Mesendoderm (in vitro differentiated cells): Measurements from ENCODE around the gene ACMSD.

ENCODE experiments used
- DNase-seq: peaks from one replicate; pipeline ENCODE4 v3.0.0; 2013
- H2AK5ac ChIP-seq: 2 replicates; pipeline ENCODE4 v1.6.1; 2013; ENCODE audit warnings: low read length, inconsistent platforms
- H2BK120ac ChIP-seq: 2 replicates; pipeline ENCODE4 v1.6.1; 2013; ENCODE audit warnings: low read depth, mild to moderate bottlenecking, low read length, moderate library complexity, mixed read lengths
- H2BK15ac ChIP-seq: replicated peaks from 2 replicates; pipeline ENCODE4 v1.6.1; 2013; ENCODE audit warnings: low read depth, mild to moderate bottlenecking, moderate library complexity
- H2BK5ac ChIP-seq: 2 replicates; pipeline ENCODE4 v1.6.1; 2013; ENCODE audit warnings: low read length, inconsistent platforms
- H3K18ac ChIP-seq: 2 replicates; pipeline ENCODE4 v1.6.1; 2013; ENCODE audit warnings: mild to moderate bottlenecking, low read length, mixed read lengths
- H3K23ac ChIP-seq: one replicate; pipeline ENCODE4 v1.6.1; 2013; ENCODE audit warnings: low read length
- H3K27ac ChIP-seq: 2 replicates; pipeline ENCODE4 v1.5.1; 2013; ENCODE audit warnings: low read depth, mild to moderate bottlenecking, inconsistent platforms, low read length, moderate library complexity
- H3K27me3 ChIP-seq: 2 replicates; pipeline ENCODE4 v1.6.1; 2013; ENCODE audit warnings: low read length, control low read depth, mild to moderate bottlenecking, inconsistent platforms; ENCODE audit not compliant: insufficient read depth, poor library complexity
- H3K36me3 ChIP-seq: 2 replicates; pipeline ENCODE4 v1.6.1; 2013; ENCODE audit warnings: low read length, inconsistent platforms; ENCODE audit not compliant: control insufficient read depth, insufficient read depth
- H3K4ac ChIP-seq: one replicate; pipeline ENCODE4 v1.6.1; 2013; ENCODE audit warnings: low read depth, mild to moderate bottlenecking, low read length, moderate library complexity
- H3K4me1 ChIP-seq: 2 replicates; pipeline ENCODE4 v1.6.1; 2013; ENCODE audit warnings: low read depth, low read length, inconsistent platforms; ENCODE audit not compliant: control insufficient read depth
- H3K4me2 ChIP-seq: 2 replicates; pipeline ENCODE4 v1.6.1; 2013; ENCODE audit warnings: low read length
- H3K4me3 ChIP-seq: 2 replicates; pipeline ENCODE4 v1.5.1; 2013; ENCODE audit warnings: mild to moderate bottlenecking, low read length
- H3K56ac ChIP-seq: one replicate; pipeline ENCODE4 v1.6.1; 2013; ENCODE audit warnings: low read length
- H3K79me1 ChIP-seq: 2 replicates; pipeline ENCODE4 v1.6.1; 2013; ENCODE audit warnings: low read length, inconsistent platforms
- H3K79me2 ChIP-seq: 2 replicates; pipeline ENCODE4 v1.6.1; 2013; ENCODE audit warnings: mild to moderate bottlenecking, low read length; ENCODE audit not compliant: control insufficient read depth, insufficient read depth
- H3K9ac ChIP-seq: 2 replicates; pipeline ENCODE4 v1.6.1; 2013; ENCODE audit warnings: low read length, inconsistent platforms
- H4K5ac ChIP-seq: one replicate; pipeline ENCODE4 v1.6.1; 2013; ENCODE audit warnings: low read length
- H4K8ac ChIP-seq: one replicate; pipeline ENCODE4 v1.6.1; 2013; ENCODE audit warnings: low read depth, mild to moderate bottlenecking, control low read depth, low read length, moderate library complexity
- whole genome bisulfite sequencing: extraction: QIAGEN DNeasy Blood & Tissue Kit; methylation state at CpG from one replicate; pipeline ENCODE4 v1.1.7; 2013; ENCODE audit warnings: low lambda C conversion rate, missing lambda C conversion rate; ENCODE audit not compliant: insufficient coverage; ENCODE audit errors: extremely low coverage; 5-methylcytosine and 5-hydroxymethylcytosine counted together

The ACMSD gene

DNA sequence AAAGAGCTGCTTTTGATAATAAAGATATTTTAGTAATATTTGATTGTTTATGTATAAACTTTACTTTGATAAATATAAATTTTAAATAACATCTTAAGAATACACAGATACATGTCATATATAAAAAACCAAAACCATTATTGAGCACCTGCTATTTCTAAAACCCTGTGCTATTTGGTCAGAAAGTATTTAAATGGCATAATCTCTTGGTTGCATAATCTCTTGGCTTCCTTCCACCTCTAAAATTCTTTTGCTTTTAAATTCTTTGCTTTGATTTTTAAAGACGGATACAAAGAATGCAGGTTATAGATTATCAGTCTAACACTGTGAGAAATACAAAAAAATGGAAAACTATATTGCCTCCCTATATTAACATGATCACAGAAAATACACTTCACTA is 36.9 kb downstream of the ACMSD start:
- Histone ChIP-seq H3K79me1 (no peaks in the 10 kb centered on the region), H3K9ac (no peak overlapping the region), H3K4me2 (no peak overlapping the region), H3K36me3 (no peaks in the 10 kb centered on the region), H2AK5ac (no peak overlapping the region), H3K79me2 (no peaks in the 10 kb centered on the region), H3K4ac (no peak overlapping the region), H3K18ac (no peak overlapping the region), H3K27ac (no peak overlapping the region), H4K5ac (no peak overlapping the region), H3K4me1 (no peaks in the 10 kb centered on the region), H2BK120ac (no peak overlapping the region), H3K56ac (no peak overlapping the region), H3K23ac (no peak overlapping the region), H3K27me3 (no peaks in the 10 kb centered on the region), H4K8ac (no peak overlapping the region), H2BK15ac (no peak overlapping the region), H3K4me3 (no peak overlapping the region), H2BK5ac (no peak overlapping the region)
- no CpG with 5 or more reads among the region's 1 CpG for WGBS
- no peak for DNase-seq

DNA sequence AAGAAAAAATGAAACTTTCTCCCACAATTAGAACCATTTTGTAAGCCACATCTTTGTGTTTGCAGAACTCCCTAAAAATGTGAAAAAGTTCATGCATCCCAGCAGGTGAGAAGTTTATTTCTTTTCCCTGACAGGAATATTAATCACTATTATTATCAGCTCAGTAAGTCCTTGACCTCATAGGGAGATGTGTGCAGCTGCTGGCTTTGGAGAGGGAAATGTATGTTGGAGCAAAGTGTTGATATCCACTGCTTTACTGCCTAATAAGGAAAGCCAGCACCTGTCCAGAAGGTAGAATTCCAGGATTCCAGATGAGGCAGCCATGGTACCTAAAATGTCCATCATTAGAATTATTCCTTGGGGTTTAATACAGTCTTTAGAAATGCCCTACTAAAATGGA is 44.4 kb downstream of the ACMSD start:
- Histone ChIP-seq H3K4ac (no peak overlapping the region), H2BK5ac (no peak overlapping the region), H3K9ac (no peak overlapping the region), H2BK120ac (no peak overlapping the region), H3K56ac (no peak overlapping the region), H3K27ac (no peak overlapping the region), H4K5ac (no peak overlapping the region), H3K4me2 (no peak overlapping the region), H3K18ac (no peak overlapping the region), H3K4me3 (no peak overlapping the region), H3K4me1 (no peaks in the 10 kb centered on the region), H2AK5ac (no peak overlapping the region), H3K36me3 (no peaks in the 10 kb centered on the region), H2BK15ac (no peak overlapping the region), H4K8ac (no peak overlapping the region), H3K79me1 (no peaks in the 10 kb centered on the region), H3K79me2 (no peaks in the 10 kb centered on the region), H3K27me3 (no peaks in the 10 kb centered on the region), H3K23ac (no peak overlapping the region)
- DNase-seq: no peak

DNA sequence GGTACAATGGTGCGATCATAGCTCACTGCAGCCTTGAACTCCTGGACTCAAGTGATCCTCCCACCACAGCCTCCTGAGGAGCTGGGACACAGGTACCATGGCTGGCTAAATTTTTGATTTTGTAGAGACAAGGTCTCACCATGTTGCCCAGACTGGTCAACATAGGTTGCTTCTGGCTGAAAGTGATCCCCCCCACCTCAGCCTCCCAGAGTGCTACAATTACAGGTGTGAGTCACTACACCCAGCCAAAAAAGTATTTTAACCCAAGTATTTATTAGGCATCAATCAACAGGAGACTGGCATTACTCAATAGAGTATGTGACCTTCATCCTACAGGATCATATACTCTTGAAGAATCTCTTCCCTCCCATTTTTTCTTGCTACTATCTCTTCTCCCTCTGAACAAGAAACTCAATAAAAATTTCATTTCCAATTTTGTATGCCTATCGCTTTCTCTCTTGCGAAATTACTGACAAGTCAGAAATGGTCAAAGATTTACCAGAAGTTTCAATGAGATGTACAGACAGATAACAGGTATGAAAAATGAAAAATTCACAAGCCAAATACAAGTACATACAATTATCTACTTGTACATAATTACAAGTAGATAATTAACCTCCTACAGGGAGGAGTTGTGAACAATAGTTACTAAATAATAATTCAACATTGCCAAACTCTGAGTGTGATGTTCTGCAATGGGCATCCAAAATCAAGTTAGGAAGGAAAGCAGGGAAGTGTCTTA is 45.3 kb downstream of the ACMSD start:
- no peak overlapping the region for H3K4me3 ChIP-seq
- no CpG with 5 or more reads among the region's 3 CpGs for WGBS
- H2AK5ac ChIP-seq: no peak overlapping the region
- no peak overlapping the region for H2BK120ac ChIP-seq
- no peaks in the 10 kb centered on the region for H3K79me1 ChIP-seq
- no peak overlapping the region for H3K23ac ChIP-seq
- H3K79me2 ChIP-seq: no peaks in the 10 kb centered on the region
- H4K8ac ChIP-seq: no peak overlapping the region
- no peak overlapping the region for H2BK15ac ChIP-seq
- H3K56ac ChIP-seq: no peak overlapping the region
- DNase-seq: no peak
- H3K4me1 ChIP-seq: no peaks in the 10 kb centered on the region
- no peak overlapping the region for H4K5ac ChIP-seq
- no peaks in the 10 kb centered on the region for H3K36me3 ChIP-seq
- no peak overlapping the region for H3K18ac ChIP-seq
- no peak overlapping the region for H3K9ac ChIP-seq
- no peaks in the 10 kb centered on the region for H3K27me3 ChIP-seq
- no peak overlapping the region for H3K27ac ChIP-seq
- H3K4me2 ChIP-seq: no peak overlapping the region
- no peak overlapping the region for H2BK5ac ChIP-seq
- H3K4ac ChIP-seq: no peak overlapping the region

- no peaks in the 10 kb centered on the region for H3K79me1 ChIP-seq
- H4K8ac ChIP-seq: no peak overlapping the region
- no peak overlapping the region for H3K18ac ChIP-seq
- H2BK120ac ChIP-seq: no peak overlapping the region
- H3K27ac ChIP-seq: no peak overlapping the region
- H3K9ac ChIP-seq: no peak overlapping the region
- H3K79me2 ChIP-seq: no peaks in the 10 kb centered on the region
- H2BK5ac ChIP-seq: no peak overlapping the region
- no peaks in the 10 kb centered on the region for H3K4me1 ChIP-seq
- H2BK15ac ChIP-seq: no peak overlapping the region
- no peaks in the 10 kb centered on the region for H3K27me3 ChIP-seq
- no peak overlapping the region for H3K4me2 ChIP-seq
- H2AK5ac ChIP-seq: no peak overlapping the region
- H3K23ac ChIP-seq: no peak overlapping the region
- H3K4ac ChIP-seq: no peak overlapping the region
- no peak overlapping the region for H4K5ac ChIP-seq
- H3K36me3 ChIP-seq: no peaks in the 10 kb centered on the region
- no peak overlapping the region for H3K56ac ChIP-seq
- H3K4me3 ChIP-seq: no peak overlapping the region
- DNase-seq: no peak
These were observed 46.0 kb downstream of the ACMSD start for GRCh38 chr2:134884435-134884834.

DNA sequence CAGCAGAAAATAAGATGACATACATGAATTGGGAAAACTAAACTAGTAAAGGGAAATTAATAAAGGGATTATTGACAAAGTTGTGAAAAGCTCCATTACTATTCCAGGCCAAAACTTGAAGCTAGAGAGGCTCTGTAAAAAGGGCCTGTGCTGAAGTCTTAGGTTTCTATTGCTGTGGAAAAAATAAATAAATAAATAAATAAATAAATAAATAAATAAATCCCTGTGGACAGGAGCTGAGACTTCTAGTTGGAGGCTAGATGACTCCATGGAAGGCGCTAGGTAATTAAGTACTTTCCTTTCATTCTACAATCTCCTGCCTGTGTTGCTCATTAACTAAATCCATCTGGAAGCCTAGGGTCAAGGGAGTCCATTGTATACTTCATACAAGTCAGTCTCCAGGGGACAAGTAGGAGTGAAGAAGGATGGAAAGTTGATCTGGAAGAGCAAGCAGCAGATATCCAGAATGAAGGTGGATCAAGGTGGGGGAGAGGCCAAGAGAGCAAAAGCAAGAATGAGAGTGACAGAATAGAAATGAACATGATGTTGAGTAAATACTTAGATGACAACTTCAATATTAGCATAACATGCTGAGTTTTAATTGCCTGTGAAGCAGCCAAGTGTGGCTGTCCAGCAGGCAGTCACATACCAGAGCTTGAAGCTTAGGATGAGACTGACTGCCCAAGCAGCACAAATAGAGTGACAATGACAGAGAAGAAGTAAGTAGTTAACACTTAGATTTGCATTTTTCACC is 54.0 kb downstream of the ACMSD start:
- no peaks in the 10 kb centered on the region for H3K79me1 ChIP-seq
- no CpG with 5 or more reads among the region's 1 CpG for WGBS
- no peaks in the 10 kb centered on the region for H3K79me2 ChIP-seq

DNA sequence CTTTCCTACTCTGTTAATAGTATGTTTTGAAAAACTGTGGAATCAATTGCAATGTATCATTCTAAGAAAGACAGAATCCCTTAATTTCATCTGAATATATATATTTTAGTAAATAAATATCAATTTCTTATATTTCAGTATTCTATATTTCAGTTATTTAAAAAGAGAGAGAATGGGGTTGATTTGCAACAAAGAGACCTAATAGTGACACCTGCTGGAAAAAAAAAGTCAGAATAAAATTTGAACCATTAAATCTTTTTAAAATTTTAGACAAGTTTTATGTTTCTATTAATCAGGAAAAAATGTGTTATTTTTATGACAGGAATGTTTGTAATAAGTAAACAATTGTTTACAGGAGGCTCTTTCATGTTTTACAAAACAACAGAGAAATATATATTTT is 59.5 kb downstream of the ACMSD start:
- Histone ChIP-seq H3K4me1 (no peaks in the 10 kb centered on the region), H2BK15ac (no peak overlapping the region), H3K79me2 (no peaks in the 10 kb centered on the region), H3K36me3 (no peaks in the 10 kb centered on the region), H3K79me1 (no peaks in the 10 kb centered on the region), H2BK5ac (no peak overlapping the region), H3K27ac (no peak overlapping the region), H3K4ac (no peak overlapping the region), H2AK5ac (no peak overlapping the region), H4K8ac (no peak overlapping the region), H3K27me3 (no peaks in the 10 kb centered on the region), H3K18ac (no peak overlapping the region), H3K4me2 (no peak overlapping the region), H3K4me3 (no peak overlapping the region), H3K23ac (no peak overlapping the region), H3K9ac (no peak overlapping the region), H3K56ac (no peak overlapping the region), H4K5ac (no peak overlapping the region), H2BK120ac (no peak overlapping the region)
- no peak for DNase-seq

More for the DNA sequence above, 54.0 kb downstream of the ACMSD start:
- no peak overlapping the region for H2AK5ac ChIP-seq
- H3K4me1 ChIP-seq: no peaks in the 10 kb centered on the region
- peak; percentile 1 for DNase-seq
- H3K18ac ChIP-seq: no peak overlapping the region
- no peak overlapping the region for H3K9ac ChIP-seq
- H3K4me3 ChIP-seq: no peak overlapping the region
- H2BK120ac ChIP-seq: no peak overlapping the region
- no peaks in the 10 kb centered on the region for H3K36me3 ChIP-seq
- H3K27ac ChIP-seq: no peak overlapping the region
- H3K27me3 ChIP-seq: no peaks in the 10 kb centered on the region
- H3K23ac ChIP-seq: no peak overlapping the region
- H3K4ac ChIP-seq: no peak overlapping the region
- H2BK15ac ChIP-seq: no peak overlapping the region
- no peak overlapping the region for H4K8ac ChIP-seq
- H3K56ac ChIP-seq: no peak overlapping the region
- no peak overlapping the region for H4K5ac ChIP-seq
- no peak overlapping the region for H2BK5ac ChIP-seq
- no peak overlapping the region for H3K4me2 ChIP-seq
